Tibial nerve (tissue), 4 donors: ENCODE results near the gene RSRC1. TPM values are rescaled to one million over a fixed set of nuclear protein-coding genes. Genes with fewer than 3 reads are reported as not detected.
"Not testable (repeated sequence)": the region's sequence is repeated elsewhere in the genome, so short reads cannot be mapped to it uniquely, and the experiment has no call there.

Source experiments
- DNase-seq, 2 donors: peaks; one replicate each; pipeline ENCODE4 v3.0.0-alpha.2; 2019; ENCODE audit warnings: low spot score in 2 of 2
- H3K27ac ChIP-seq, 4 donors: fragments of 200-600 bp; sonication (generic) in 3 of 4; one replicate each; pipeline ENCODE4 v1.5.1; 2017 to 2019; ENCODE audit warnings: mild to moderate bottlenecking in 1 of 4
- H3K27me3 ChIP-seq, 2 donors: fragments of 200-600 bp; sonication (generic) in 1 of 2; one replicate each; pipeline versions ENCODE4 v1.5.1 to v1.6.0; 2017 to 2019
- H3K36me3 ChIP-seq, 3 donors: fragments of 200-600 bp; sonication (generic); one replicate each; pipeline ENCODE4 v1.5.1; 2018 to 2019
- H3K4me1 ChIP-seq, 4 donors: fragments of 200-600 bp; sonication (generic) in 3 of 4; one replicate each; pipeline ENCODE4 v1.5.1; 2017 to 2019
- H3K4me3 ChIP-seq, 4 donors: fragments of 200-600 bp; sonication (generic) in 3 of 4; one replicate each; pipeline ENCODE4 v1.5.1; 2017 to 2019; ENCODE audit warnings: mild to moderate bottlenecking in 1 of 4, moderate library complexity in 1 of 4
- H3K9me3 ChIP-seq, 4 donors: fragments of 200-600 bp; sonication (generic) in 3 of 4; one replicate each; pipeline ENCODE4 v1.5.1; 2017 to 2019
- CTCF ChIP-seq, 5 experiments: fragments of 200-600 bp in 3 of 5; fragments of 450-650 bp in 2 of 5; sonication (generic) in 3 of 5; IDR thresholded peaks; one replicate each; pipeline ENCODE4 v1.5.1; 2016 to 2019; ENCODE audit warnings: antibody characterized with exemption in 5 of 5, mild to moderate bottlenecking in 3 of 5, moderate library complexity in 2 of 5
- EP300 ChIP-seq, 2 donors: sonication (generic); formaldehyde crosslinking; IDR thresholded peaks; one replicate each; pipeline ENCODE4 v1.6.1; 2017; ENCODE audit warnings: antibody characterized with exemption in 2 of 2, mild to moderate bottlenecking in 1 of 2
- POLR2A ChIP-seq, 2 donors: fragments of 450-650 bp; IDR thresholded peaks; one replicate each; pipeline ENCODE4 v1.6.1; 2017; ENCODE audit warnings: antibody characterized with exemption in 2 of 2, mild to moderate bottlenecking in 2 of 2, moderate library complexity in 2 of 2
- WGBS, 2 donors: methylation state at CpG; one replicate each; pipeline ENCODE4 v1.1.5; 2018; 5-methylcytosine and 5-hydroxymethylcytosine counted together
- total RNA-seq, 4 donors: library from RNA; depleted of rRNA; stranded (reverse); fragments of >200 nt; gene quantifications; one replicate each; pipeline ENCODE4 v1.1.0, GENCODE V29; 2016

The RSRC1 gene
- total RNA-seq, 4 donors from 2014 or later = 58.2 to 70.5 (median 68.6) TPM

DNA sequence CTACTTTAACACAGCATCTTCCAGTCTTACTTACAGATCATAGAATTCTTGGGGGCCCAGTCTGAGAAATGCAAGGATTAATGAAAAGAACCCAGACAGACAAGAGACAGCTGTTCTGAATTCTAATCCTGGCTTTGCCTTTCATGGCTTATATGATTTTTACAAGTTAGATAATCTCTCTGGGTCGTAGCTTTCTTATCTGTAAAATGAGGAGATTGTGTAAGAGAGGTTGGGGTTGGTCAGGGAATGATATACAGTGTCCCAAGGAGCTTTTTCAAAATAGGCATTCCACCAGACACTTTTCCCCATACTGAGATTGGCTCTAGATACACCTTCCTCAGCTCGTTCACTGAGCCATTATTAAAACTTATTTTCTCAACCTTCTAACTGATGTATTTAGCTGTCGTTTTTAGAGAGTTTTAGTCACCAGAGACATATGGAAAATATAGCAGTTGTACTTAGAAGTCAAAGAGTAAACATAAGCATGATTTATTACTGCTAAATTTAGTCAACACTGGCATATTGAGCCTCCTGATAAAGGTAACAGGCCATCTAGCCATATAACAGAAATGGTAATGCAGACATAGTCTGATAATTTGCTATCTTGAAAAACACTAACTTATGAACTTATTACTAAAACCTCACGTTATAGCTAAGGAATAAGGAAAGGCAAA is 298.1 kb downstream of the RSRC1 start:
- Histone ChIP-seq H3K27me3 (no peaks in the 10 kb centered on the region), H3K27ac (no peak overlapping the region), H3K4me3 (no peak overlapping the region), H3K9me3 (peaks cover 0 to 6% (median 0%) of the 10 kb centered on the region in 4 donors), H3K4me1 (no peaks in the 10 kb centered on the region), H3K36me3 (no peaks in the 10 kb centered on the region)
- 72 to 77% methylated on average over 4 of the region's 4 CpGs for WGBS, 2 donors
- TF ChIP-seq POLR2A (IDR thresholded peaks at IDR 0.05) (no peak), CTCF (IDR thresholded peaks at IDR 0.05) (no peak), EP300 (IDR thresholded peaks at IDR 0.05) (no peak)
- no peak for DNase-seq

DNA sequence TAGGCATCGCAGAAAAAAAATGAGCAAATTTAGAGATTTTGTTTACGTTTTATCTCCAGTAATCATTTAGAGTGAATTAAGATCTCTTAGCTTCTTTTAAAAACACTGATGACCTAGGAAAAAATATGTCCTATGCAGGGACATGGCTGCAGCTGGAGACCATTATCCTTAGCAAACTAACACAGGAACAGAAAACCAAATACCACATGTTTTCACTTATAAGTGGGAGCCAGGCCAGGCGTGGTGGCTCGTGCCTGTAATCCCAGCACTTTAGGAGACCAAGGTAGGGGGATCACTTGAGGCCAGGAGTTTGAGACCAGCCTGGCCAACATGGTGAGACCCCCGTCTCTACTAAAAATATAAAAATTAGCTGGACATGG is 298.6 kb downstream of the RSRC1 start:
- H3K4me3 ChIP-seq, H3K36me3 ChIP-seq, H3K4me1 ChIP-seq, H3K9me3 ChIP-seq, H3K27ac ChIP-seq, H3K27me3 ChIP-seq, DNase-seq: not testable (repeated sequence)
- WGBS, 2 donors = 73 to 76% methylated on average over 5 of the region's 5 CpGs

DNA sequence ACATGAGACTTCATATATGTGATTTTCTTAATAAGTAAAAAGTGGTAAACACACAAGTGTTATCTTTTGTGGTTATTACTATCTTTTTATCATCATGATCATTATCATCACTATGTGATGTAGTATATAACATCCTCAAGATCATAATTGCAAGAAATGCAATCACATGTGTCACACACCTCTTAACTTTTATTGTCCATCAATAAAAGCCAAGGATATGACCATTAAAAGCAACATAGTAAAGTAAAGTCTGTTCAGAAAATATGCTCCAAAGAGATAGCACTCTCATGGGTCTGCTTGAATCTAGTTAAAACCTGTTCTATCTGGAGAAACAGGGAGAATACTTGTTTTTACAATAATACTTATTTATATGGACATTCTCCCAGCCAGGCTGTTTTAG is 308.1 kb downstream of the RSRC1 start:
- H3K4me3 ChIP-seq = no peak overlapping the region

GRCh38 chr3:158419820-158420653 is 310.1 kb downstream of the RSRC1 start:
- H3K27me3 ChIP-seq = no peaks in the 10 kb centered on the region
- no peaks in the 10 kb centered on the region for H3K4me1 ChIP-seq
- no peak overlapping the region for H3K27ac ChIP-seq
- H3K36me3 ChIP-seq = no peaks in the 10 kb centered on the region
- no peak for DNase-seq
- H3K9me3 ChIP-seq = no peaks in the 10 kb centered on the region
- WGBS, 2 donors = 90% methylated on average over 5 of the region's 5 CpGs
- TF ChIP-seq POLR2A (IDR thresholded peaks at IDR 0.05) (no peak), CTCF (IDR thresholded peaks at IDR 0.05) (no peak), EP300 (IDR thresholded peaks at IDR 0.05) (no peak)
- H3K4me3 ChIP-seq = no peak overlapping the region

More for the DNA sequence above, 308.1 kb downstream of the RSRC1 start:
- H3K4me1 ChIP-seq = no peaks in the 10 kb centered on the region
- no peaks in the 10 kb centered on the region for H3K27me3 ChIP-seq
- TF ChIP-seq POLR2A (IDR thresholded peaks at IDR 0.05) (no peak), EP300 (IDR thresholded peaks at IDR 0.05) (no peak), CTCF (IDR thresholded peaks at IDR 0.05) (no peak)
- no peak for DNase-seq
- H3K36me3 ChIP-seq = no peaks in the 10 kb centered on the region
- peaks cover 0 to 2% (median 0%) of the 10 kb centered on the region in 4 donors for H3K9me3 ChIP-seq
- no peak overlapping the region for H3K27ac ChIP-seq

- Histone ChIP-seq H3K4me3 (no peak overlapping the region), H3K27ac (no peak overlapping the region), H3K36me3 (no peaks in the 10 kb centered on the region), H3K27me3 (no peaks in the 10 kb centered on the region), H3K9me3 (no peaks in the 10 kb centered on the region), H3K4me1 (no peaks in the 10 kb centered on the region)
- WGBS, 2 donors = 88 to 89% methylated on average over 3 of the region's 3 CpGs
- TF ChIP-seq EP300 (IDR thresholded peaks at IDR 0.05) = no peak
- no peak for TF ChIP-seq POLR2A (IDR thresholded peaks at IDR 0.05)
- TF ChIP-seq CTCF (IDR thresholded peaks at IDR 0.05) = no peak
- no peak for DNase-seq
These were observed 310.9 kb downstream of the RSRC1 start for GRCh38 chr3:158420654-158421396.
